OCI-LY3 (cell line): ENCODE measurements around the gene PROSER3.

Experiments used
- H2AFZ ChIP-seq: fragments of 200-600, 300-600 bp; shearing (Covaris generic); 2 replicates; pipeline ENCODE4 v1.6.0; 2014; ENCODE audit warnings: antibody characterized with exemption, low read depth, low read length
- H3K27ac ChIP-seq: fragments of 200-600, 300-600 bp; sonication (generic); 2 replicates; pipeline ENCODE4 v1.5.1; 2014; ENCODE audit warnings: mild to moderate bottlenecking, low read length, moderate library complexity, mixed read lengths
- H3K27me3 ChIP-seq: fragments of 200-600, 300-600 bp; sonication (generic); 2 replicates; pipeline ENCODE4 v1.6.1; 2014; ENCODE audit warnings: low read depth, low read length, mixed read lengths
- H3K36me3 ChIP-seq: fragments of 200-600, 300-600 bp; sonication (generic); replicated peaks from 2 replicates; pipeline ENCODE3; 2014; ENCODE audit warnings: low read depth, low read length, mixed read lengths
- H3K4me1 ChIP-seq: fragments of 300-600, 200-600 bp; sonication (generic); 2 replicates; pipeline ENCODE4 v1.6.1; 2014; ENCODE audit warnings: low read length, mixed read lengths
- H3K4me2 ChIP-seq: fragments of 200-600, 300-600 bp; sonication (generic); 2 replicates; pipeline ENCODE4 v1.6.1; 2014; ENCODE audit warnings: low read length, mixed read lengths
- H3K4me3 ChIP-seq: fragments of 300-600, 200-600 bp; sonication (generic); 2 replicates; pipeline ENCODE4 v1.5.1; 2014; ENCODE audit warnings: antibody characterized with exemption, mild to moderate bottlenecking, low read length, moderate library complexity
- H3K79me2 ChIP-seq: fragments of 300-600, 200-600 bp; shearing (Covaris generic); 2 replicates; pipeline ENCODE4 v1.6.1; 2014; ENCODE audit warnings: mild to moderate bottlenecking, low read length, mixed read lengths
- H3K9ac ChIP-seq: fragments of 300-600, 200-600 bp; shearing (Covaris generic); 2 replicates; pipeline ENCODE4 v1.6.0; 2014; ENCODE audit warnings: mild to moderate bottlenecking, low read length, moderate library complexity
- H3K9me3 ChIP-seq: fragments of 200-600, 300-600 bp; shearing (Covaris generic); 2 replicates; pipeline ENCODE4 v1.6.1; 2014; ENCODE audit warnings: low read length, mixed read lengths; ENCODE audit not compliant: insufficient read depth
- H4K20me1 ChIP-seq: fragments of 200-600, 300-600 bp; sonication (generic); 2 replicates; pipeline ENCODE4 v1.6.1; 2016; ENCODE audit warnings: low read length, mixed read lengths; ENCODE audit not compliant: insufficient read depth
- CTCF ChIP-seq: fragments of 200-600, 300-600 bp; sonication (generic); IDR thresholded peaks from 2 replicates; pipeline ENCODE4 v1.5.1; 2014; ENCODE audit warnings: antibody characterized with exemption, low read length, low read depth
- EZH2phosphoT487 ChIP-seq: fragments of 200-600 bp; shearing (Covaris generic); IDR thresholded peaks from 2 replicates; pipeline ENCODE4 v1.6.1; 2018; ENCODE audit warnings: antibody characterized with exemption, mixed run types, low read depth

Gene PROSER3

GRCh38 chr19:35756377-35757230 is 1.4 kb upstream of the PROSER3 start, which contains the start of gene HSPB6:
Gene HSPB6, minus strand, starts transcription at chr19:35757029. Its CDS starts 21 bp downstream, at chr19:35757008.
- Histone ChIP-seq H3K27me3 (no peaks in the 10 kb centered on the region), H3K79me2 (peaks cover 18% of the 10 kb centered on the region), H2AFZ (no peak within 1 kb of the TSS), H4K20me1 (peaks cover 3% of the 10 kb centered on the region), H3K9me3 (no peaks in the 10 kb centered on the region), H3K36me3 (peaks cover 12% of the 10 kb centered on the region), H3K4me1 (peaks cover 13% of the 10 kb centered on the region), H3K4me3 (peak within 1 kb of the TSS; percentile 79), H3K9ac (peak within 1 kb of the TSS; percentile 70), H3K27ac (peak within 1 kb of the TSS; percentile 48), H3K4me2 (peak within 1 kb of the TSS; percentile 81)
- no peak for TF ChIP-seq EZH2phosphoT487
- TF ChIP-seq CTCF = no peak

- Histone ChIP-seq H3K36me3 (peaks cover 17% of the 10 kb centered on the region), H3K27ac (peak overlapping the region; percentile 48), H3K9ac (peak overlapping the region; percentile 70), H3K79me2 (peaks cover 18% of the 10 kb centered on the region), H4K20me1 (peaks cover 3% of the 10 kb centered on the region), H3K4me2 (peak overlapping the region; percentile 81), H2AFZ (no peak overlapping the region), H3K27me3 (no peaks in the 10 kb centered on the region), H3K9me3 (no peaks in the 10 kb centered on the region), H3K4me3 (peak overlapping the region; percentile 79), H3K4me1 (peaks cover 13% of the 10 kb centered on the region)
- TF ChIP-seq CTCF = no peak
- no peak for TF ChIP-seq EZH2phosphoT487
Observed at GRCh38 chr19:35757231-35757748, 686 bp upstream of the PROSER3 start.

GRCh38 chr19:35759697-35760096 is 1.7 kb downstream of the PROSER3 start:
- peaks cover 19% of the 10 kb centered on the region for H3K36me3 ChIP-seq
- H3K9ac ChIP-seq = no peak overlapping the region
- no peak overlapping the region for H2AFZ ChIP-seq
- H3K9me3 ChIP-seq = no peaks in the 10 kb centered on the region
- no peak for TF ChIP-seq CTCF
- TF ChIP-seq EZH2phosphoT487 = no peak
- H3K4me2 ChIP-seq = no peak overlapping the region
- H3K27me3 ChIP-seq = no peaks in the 10 kb centered on the region
- no peak overlapping the region for H3K4me3 ChIP-seq
- peaks cover 13% of the 10 kb centered on the region for H3K4me1 ChIP-seq
- H3K27ac ChIP-seq = no peak overlapping the region
- peaks cover 3% of the 10 kb centered on the region for H4K20me1 ChIP-seq
- H3K79me2 ChIP-seq = peaks cover 18% of the 10 kb centered on the region

GRCh38 chr19:35760711-35761349 is 2.9 kb downstream of the PROSER3 start:
- H3K27ac ChIP-seq = no peak overlapping the region
- TF ChIP-seq CTCF (no peak), EZH2phosphoT487 (no peak)
- no peak overlapping the region for H3K4me3 ChIP-seq
- H3K27me3 ChIP-seq = no peaks in the 10 kb centered on the region
- H3K9me3 ChIP-seq = no peaks in the 10 kb centered on the region
- peaks cover 13% of the 10 kb centered on the region for H3K4me1 ChIP-seq
- H4K20me1 ChIP-seq = peaks cover 3% of the 10 kb centered on the region
- no peak overlapping the region for H3K4me2 ChIP-seq
- H3K79me2 ChIP-seq = peaks cover 18% of the 10 kb centered on the region
- no peak overlapping the region for H3K9ac ChIP-seq
- peaks cover 24% of the 10 kb centered on the region for H3K36me3 ChIP-seq
- no peak overlapping the region for H2AFZ ChIP-seq
